HG03442 (cell line): ENCODE results near the gene HOXD11.

Source experiments
- ATAC-seq: cut with Tn5 transposase; IDR thresholded peaks from one replicate; pipeline ENCODE4 v1.9.1; 2021; ENCODE audit warnings: mild to moderate bottlenecking, moderate library complexity; ENCODE audit not compliant: unreplicated experiment

Gene HOXD11

DNA sequence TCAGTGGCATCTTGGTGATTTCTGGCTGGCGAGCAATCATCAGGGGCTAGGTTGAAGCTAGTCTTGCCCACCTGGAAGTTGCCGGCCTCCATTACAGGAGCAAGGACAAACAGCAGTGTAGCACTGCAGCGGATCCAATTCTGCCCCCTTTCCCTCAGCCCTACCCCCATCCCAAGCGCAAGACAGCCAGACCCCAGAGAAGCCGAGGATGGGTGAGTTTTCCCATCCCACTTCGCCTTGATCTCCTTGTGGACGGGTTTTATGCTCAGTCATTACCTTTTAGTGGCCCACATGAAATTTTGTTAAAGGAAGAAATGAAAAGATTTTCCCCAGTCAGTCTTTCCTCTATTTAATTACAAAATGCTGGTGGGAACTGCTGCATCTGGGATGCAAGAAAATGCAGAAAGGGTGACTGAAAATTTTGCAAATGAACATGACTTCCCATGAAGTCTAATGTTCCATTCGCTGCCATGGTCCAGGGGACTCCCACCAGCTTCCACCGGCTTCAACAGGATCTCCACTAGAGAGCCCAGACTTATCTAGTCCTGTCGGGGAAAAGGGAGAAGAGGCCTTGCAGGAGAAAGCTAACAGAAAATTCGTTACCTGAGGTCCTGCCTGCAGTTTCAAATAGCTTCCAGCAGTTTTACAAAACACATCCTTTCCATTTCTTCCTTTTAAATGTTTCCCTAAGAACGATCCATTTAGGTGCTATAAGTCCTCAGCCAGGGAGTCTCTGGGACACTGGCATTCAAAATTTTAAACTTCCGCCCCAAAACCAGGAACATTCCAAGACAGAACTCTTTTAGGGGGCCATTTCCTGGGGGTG lies 13.5 kb downstream of the HOXD11 start:
- no peak for ATAC-seq

DNA sequence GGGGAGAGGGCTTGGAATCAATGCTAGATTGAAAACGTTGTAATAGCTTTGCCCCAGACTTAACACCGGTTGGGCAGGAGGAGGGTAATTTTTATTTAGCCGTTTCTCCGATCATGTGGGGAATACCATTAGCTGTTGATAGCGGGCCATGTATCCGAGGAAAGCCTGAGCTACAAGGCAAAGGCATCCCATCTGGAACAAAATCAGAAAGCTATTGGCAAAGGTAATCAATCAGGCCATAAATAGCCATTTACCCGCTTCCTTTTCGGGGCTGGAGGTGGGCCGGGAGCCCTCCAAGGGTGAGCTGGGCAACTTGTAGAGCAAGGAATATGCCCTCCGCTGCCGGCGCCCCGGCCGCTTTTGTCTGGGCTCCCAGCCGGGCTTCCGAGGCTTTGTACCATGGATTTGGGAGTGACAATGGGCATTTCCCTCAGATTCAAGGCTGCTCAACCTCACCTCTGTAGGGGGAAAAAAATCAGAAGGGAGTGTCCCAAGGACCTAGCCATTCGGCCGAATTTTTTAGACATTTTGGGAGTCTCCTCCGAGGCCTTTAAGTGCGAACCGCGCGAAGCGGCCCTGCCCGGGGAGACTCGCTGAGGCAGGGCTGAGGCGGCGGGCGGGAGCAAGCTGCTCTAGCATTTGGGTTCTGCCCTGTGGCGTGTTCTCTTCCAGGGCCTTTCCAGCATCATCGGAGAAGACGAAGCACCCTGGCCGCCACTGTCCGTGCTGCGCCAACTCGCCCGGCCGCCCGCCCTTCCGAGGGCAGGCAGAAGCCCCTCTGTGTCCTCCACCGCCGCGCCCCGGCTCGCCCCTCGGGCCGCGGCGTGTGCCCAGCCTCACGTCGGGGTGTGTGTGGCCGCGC lies 14.3 kb downstream of the HOXD11 start:
- ATAC-seq = no peak

DNA sequence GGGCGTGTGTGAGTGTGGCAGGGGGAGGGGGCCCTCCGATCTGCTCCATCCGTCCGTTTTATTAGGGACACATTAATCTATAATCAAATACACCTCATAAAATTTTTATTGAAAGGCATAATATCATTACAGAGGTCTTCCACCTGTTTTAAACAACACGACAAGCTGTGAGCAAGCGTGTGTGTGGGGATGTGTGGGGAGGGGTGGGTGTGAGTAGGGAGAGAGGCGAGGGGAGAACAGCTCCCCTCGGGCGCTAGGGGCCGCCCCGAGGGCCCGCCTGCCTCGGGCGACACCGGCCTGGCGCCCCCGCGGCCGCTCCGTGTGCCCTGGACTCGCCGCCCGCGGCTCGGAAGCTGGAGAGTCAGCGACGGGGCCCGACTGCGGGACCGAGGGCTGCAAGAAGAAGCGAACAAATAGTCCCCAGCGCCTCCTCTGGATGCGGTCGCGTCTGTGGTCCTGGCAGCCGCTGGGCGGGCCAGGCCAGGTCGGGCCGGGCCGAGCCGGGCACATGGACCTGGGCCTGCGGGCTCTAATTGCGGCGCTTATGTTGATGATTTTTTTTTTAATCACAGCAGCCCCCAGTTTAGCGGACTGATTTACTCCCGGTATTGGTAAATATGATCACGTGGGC lies 15.1 kb downstream of the HOXD11 start:
- ATAC-seq = no peak

DNA sequence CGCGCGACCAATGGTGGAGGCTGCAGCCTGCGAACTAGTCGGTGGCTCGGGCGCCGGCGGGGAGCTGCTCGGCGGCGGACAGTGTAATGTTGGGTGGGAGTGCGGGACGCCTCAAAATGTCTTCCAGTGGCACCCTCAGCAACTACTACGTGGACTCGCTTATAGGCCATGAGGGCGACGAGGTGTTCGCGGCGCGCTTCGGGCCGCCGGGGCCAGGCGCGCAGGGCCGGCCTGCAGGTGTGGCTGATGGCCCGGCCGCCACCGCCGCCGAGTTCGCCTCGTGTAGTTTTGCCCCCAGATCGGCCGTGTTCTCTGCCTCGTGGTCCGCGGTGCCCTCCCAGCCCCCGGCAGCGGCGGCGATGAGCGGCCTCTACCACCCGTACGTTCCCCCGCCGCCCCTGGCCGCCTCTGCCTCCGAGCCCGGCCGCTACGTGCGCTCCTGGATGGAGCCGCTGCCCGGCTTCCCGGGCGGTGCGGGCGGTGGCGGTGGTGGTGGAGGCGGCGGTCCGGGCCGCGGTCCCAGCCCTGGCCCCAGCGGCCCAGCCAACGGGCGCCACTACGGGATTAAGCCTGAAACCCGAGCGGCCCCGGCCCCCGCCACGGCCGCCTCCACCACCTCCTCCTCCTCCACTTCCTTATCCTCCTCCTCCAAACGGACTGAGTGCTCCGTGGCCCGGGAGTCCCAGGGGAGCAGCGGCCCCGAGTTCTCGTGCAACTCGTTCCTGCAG lies 15.8 kb downstream of the HOXD11 start, which contains the start of gene HOXD9:
HOXD9 (plus strand) TSS at position 37 of the 728 bp plus-strand sequence; CDS start at position 87, 50 bp downstream.
- ATAC-seq = no peak

DNA sequence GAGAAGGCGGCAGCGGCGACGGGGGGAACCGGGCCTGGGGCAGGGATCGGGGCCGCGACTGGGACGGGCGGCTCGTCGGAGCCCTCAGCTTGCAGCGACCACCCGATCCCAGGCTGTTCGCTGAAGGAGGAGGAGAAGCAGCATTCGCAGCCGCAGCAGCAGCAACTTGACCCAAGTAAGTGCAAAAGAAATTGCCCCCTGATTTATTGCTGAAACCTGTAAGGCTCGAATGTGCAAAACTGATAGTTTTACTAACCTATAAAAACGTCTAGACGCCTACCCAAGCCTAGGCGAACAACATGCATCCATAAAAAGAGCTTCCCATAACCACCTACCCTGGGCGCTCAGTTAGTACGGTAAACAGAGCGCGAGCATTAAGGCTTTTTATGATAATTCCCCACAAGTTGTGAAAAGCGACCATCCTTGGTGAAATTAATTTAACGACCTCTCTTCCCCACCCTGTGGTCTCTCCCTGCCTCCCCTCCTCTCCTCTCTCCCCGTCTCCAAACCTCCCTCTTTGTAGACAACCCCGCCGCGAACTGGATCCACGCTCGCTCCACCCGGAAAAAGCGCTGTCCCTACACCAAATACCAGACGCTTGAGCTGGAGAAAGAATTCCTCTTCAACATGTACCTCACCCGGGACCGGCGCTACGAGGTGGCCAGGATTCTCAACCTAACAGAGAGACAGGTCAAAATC lies 16.5 kb downstream of the HOXD11 start:
- ATAC-seq = no peak

DNA sequence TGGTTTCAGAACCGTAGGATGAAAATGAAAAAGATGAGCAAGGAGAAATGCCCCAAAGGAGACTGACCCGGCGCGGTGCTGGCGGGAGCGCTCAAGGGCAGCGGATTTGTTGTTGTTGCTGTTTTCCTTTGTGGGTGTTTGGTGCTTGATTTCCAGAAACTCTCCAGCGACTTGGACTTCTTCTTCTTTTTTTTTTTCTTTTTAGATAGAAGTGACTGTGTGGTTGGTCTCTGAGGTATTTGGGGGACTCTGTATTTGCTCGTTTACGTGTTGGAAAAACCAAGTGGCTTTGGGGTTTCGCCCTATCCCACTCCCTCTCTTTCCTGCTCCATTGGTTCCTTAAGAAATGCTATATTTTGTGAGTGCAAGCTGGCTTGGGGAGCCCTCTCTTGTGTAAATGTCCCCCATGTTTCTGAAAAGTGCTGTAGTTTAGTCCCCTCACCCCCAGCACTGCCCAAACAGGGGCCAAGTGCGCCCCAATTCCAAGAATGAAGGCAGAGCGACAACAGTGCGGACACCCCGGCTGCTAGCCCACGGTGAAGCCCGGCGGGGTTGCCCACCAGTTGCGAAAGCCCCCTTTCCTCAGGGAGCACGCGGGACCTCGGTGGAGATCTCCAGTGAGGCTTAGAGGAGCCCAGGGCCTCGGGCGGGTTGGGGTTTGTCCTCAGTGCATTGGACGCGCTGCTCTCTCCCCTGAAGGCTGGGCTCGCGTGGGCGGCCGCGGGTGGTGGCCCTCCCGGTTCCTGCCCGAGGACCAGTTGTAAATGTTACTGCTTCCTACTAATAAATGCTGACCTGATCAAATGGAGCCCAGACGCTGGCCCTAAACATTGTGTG lies 17.2 kb downstream of the HOXD11 start:
- ATAC-seq = no peak

DNA sequence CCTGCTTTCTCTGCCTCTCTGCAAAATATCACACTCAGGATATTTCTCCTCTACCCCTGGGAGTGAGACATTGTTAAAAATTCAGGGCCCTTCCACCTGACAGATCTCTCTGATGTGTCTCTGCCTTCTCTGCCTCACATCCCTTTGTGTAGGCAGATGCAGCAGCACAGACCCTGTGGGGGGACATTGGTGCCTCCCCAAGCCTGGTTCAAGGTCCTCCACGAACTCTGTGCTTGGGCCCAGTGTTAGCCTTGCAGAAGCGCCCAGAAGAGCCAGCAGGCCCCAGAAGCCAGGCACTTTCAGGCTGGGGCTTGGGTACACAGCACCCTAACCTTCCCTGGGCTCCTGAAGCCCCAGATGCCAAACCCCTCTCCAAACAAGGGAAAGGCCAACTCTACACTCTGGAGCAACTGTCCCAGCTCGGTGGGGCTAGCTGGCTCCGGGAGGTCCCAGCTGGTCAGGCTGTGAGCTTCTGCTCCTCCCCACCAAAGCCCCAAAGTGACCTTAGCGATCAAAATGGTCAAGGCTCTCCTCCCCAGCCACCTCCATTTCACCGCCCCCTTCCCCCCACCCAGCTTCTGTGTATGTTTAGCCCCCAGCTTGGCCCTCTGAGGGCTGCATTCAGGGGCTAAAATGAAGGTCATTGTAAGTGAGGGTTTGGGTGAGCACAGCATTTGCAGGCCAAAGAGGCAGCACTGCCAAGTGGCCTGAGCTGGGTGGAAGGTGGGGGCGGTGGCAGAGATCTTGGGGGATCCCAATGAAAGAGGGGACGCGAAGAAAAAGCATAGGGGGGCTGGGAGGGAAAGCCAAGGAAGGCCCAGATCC lies 18.1 kb downstream of the HOXD11 start:
- no peak for ATAC-seq

DNA sequence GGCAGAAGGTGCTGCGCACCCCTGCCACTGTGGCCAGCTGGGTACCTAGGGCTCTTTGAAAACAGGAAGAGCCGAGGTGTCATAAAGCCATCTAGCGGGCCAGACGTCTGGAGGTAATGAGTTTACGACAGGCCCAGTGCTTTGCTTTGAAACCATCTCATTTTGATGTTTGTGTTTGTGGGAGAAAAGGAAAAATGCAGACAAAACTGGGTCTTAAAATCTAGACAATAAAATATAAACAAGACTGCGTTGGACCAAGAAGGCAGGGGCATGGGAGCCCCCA lies 18.6 kb downstream of the HOXD11 start:
- ATAC-seq = no peak

DNA sequence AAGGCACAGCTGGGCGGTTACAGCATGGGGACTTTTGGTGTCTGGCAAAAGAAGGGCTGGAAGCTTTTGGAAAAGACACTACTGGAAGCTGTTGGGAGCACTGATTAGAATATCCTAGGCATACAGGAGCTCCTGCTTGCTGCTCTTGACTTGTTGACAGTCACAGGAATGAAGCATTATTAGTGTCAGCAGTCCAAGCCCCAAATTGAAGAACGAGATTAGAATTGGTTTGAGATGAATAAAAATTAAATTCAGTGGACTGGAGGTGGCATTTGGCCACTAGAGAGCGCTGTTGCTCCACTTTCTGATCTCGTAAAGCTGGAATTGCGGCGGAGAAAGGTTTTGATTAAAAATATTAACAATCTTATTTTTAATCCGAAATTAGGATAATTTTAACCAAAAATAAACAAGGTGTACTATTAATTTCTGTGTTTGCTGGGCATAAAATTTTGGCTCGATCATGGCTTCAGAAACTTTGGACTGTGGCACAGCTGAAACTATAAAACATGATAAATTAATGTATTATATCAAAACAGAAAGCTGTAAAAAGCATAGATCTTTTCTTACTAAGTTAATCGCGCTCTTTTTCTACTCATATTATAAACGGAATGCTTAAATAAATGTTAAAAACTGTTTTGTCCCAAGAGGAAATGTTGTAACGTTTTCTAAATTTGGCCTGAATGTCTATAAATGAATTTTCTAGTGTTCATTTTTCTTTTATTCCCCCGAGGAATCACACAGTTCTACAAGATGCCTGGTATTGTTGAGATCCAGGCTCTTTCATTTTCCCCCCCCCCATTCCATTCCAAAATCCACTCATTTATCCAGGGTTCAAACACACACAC lies 20.1 kb downstream of the HOXD11 start:
- ATAC-seq = no peak

DNA sequence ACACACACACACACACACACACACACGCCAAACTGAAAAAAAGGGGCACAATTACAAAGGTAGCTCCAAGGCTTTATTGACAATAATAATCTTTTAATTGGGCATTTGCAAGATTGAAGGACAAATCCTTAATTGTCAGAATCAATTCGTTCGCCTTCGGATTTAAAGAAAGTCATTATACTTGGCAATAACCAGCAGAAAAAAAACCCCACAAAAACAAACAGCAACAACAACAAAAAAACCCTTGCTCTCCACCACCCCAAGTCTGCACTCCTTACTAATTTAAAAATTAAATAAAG lies 20.6 kb downstream of the HOXD11 start:
- no peak for ATAC-seq

DNA sequence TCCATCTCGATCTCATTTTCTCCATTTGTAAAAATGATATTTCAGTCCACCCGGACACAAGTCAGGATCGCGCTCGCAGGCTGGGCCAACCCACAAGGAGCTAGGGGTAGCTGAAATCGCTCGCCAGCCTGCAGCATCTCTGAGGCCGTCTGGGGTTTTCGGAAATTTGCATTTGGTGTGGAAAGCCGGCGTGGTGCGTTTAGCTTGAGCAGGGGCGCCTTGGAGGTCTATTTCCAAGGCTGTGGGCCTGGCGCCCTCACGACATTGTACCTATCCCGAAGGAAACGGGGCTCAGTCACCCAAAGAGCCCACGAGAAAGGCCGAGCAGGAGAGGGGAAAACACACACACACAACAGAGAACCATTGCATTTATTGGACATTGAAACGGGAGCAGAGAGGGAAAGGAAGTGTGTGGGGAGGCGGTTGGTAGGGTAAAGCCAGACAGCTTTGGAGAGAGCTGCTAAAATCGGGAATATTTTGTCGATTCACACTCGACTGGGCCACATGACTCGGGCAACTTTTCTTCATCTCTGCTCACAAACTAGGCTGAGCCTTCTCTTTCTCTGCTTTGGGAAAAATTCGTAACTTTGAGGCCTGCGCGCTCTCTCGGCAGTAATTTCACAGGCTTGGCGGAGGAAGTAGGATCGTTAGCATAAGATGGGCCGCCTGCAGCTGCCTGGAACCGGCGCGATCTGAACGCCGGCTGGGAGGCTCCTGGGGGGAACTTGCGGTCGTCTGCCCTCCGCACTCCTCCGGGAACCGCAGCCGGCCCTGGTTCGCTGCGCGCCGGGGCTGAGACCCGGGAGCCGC lies 21.3 kb downstream of the HOXD11 start:
- no peak for ATAC-seq

DNA sequence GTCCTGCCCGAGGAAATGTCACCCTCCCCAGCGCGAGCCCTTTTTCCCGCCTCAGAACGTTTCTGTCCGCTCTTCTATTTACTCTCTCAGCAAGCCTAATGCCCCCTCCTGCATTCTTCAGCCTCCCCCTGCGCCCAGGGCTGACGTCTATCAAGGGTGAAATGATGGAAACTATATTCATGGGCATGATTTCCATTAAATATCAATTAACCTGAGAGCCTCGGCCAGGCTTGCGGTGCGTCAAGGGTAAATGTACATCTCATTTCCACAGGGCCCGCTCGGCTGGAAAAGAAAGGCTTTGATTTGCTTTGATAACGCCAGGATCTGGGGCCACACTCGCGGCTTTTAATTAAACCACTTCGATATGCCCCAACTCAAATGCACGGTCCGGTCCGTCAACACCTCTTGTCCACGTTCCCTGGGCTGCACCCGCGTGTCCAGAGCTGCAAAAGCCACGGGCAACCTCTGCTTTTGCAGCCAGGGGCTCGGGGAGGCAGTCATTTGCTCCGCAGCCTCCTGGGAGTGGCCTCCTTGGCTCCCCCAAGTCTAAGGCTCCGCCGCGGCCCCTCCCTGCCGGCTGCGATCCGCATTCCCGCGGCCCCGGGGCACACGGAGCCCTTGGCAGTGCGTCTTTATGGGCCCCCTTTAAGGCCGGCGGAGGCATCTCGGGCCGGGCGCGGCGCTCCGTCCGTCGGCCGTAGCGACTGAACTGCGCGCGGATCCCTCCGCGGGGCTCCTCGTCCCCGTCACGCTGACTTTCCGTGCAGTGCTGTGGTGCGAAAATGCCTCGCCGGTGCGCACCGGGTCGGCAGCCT lies 22.1 kb downstream of the HOXD11 start, which contains the start of gene HOXD8:
HOXD8 (plus strand) TSS at position 724 of the 815 bp plus-strand sequence. CDS start 662 bp downstream, outside the sequence.
- ATAC-seq = no peak

DNA sequence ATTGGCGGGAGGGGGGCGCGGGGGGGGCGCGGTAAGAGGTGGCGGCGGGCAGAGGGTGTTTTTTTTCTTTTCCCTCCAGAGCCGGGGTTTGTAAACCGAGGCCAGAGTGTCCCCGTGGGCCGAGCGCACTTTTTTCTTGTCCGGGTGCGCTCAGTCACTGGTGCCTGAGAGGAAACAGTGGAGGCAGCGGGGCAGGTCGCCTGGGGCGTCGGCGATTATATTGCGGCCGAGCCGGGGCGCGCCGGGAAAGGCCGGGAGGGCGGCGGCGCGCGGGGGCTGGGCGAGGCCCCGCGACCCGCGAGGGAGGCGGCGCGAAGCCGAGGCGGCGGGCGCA lies 22.7 kb downstream of the HOXD11 start:
- no peak for ATAC-seq

DNA sequence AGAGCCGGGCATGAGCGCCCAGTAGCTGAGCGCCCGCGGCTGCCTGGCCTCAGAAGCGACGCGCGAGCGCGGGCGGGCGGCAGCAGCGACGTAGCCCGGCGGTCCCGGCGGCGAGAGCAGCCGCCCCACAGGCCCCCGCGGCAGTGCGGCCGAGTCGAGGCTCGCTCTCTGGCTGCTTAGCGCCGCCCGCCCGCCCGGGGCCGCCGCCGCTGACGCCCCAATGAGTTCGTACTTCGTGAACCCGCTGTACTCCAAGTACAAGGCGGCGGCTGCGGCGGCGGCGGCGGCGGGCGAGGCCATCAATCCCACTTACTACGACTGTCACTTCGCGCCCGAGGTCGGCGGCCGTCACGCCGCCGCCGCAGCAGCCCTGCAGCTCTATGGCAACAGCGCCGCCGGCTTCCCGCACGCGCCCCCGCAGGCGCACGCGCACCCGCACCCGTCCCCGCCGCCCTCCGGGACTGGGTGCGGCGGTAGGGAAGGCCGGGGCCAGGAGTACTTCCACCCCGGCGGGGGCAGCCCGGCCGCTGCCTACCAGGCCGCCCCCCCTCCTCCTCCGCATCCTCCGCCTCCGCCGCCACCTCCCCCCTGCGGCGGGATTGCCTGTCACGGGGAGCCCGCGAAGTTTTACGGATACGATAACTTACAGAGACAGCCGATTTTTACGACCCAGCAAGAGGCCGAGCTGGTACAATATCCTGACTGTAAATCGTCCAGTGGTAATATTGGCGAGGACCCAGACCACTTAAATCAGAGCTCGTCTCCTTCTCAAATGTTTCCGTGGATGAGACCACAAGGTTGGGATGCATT lies 23.3 kb downstream of the HOXD11 start:
- ATAC-seq = no peak
